H9 (cell line): ENCODE data around the gene UPK1A. TPM values are rescaled to one million over a fixed set of nuclear protein-coding genes. Genes with fewer than 3 reads are reported as not detected.

Experiments used
- DNase-seq: peaks from one replicate; pipeline ENCODE4 v3.0.0-alpha.2; 2017
- H2AFZ ChIP-seq: one replicate; pipeline ENCODE4 v1.6.1; 2013; ENCODE audit warnings: mild to moderate bottlenecking, low read length, control low read depth, moderate library complexity
- H2AK5ac ChIP-seq: 2 replicates; pipeline ENCODE4 v1.6.1; 2013; ENCODE audit warnings: low read length, control low read depth, mixed read lengths; ENCODE audit not compliant: insufficient read length
- H2BK120ac ChIP-seq: one replicate; pipeline ENCODE4 v1.6.1; 2013; ENCODE audit warnings: low read depth, mild to moderate bottlenecking, low read length, control low read depth, inconsistent platforms; ENCODE audit not compliant: poor library complexity, severe bottlenecking
- H2BK12ac ChIP-seq: 2 replicates; pipeline ENCODE4 v1.6.1; 2013; ENCODE audit warnings: low read length, control low read depth, mixed read lengths, low read depth; ENCODE audit not compliant: insufficient read length
- H2BK15ac ChIP-seq: 2 replicates; pipeline ENCODE4 v1.6.1; 2013; ENCODE audit warnings: low read depth, low read length, control low read depth
- H2BK20ac ChIP-seq: one replicate; pipeline ENCODE4 v1.6.1; 2013; ENCODE audit warnings: low read depth, mild to moderate bottlenecking, low read length, control low read depth, inconsistent platforms; ENCODE audit not compliant: poor library complexity, severe bottlenecking
- H2BK5ac ChIP-seq: 2 replicates; pipeline ENCODE4 v1.6.1; 2013; ENCODE audit warnings: low read length, control low read depth, mixed read lengths; ENCODE audit not compliant: insufficient read length
- H3K14ac ChIP-seq: 2 replicates; pipeline ENCODE4 v1.6.1; 2013; ENCODE audit warnings: low read length, control low read depth; ENCODE audit not compliant: insufficient read depth
- H3K18ac ChIP-seq: 2 replicates; pipeline ENCODE4 v1.6.1; 2013; ENCODE audit warnings: low read depth, mild to moderate bottlenecking, mixed read lengths, low read length, control low read depth; ENCODE audit not compliant: insufficient read length
- H3K23ac ChIP-seq: 2 replicates; pipeline ENCODE4 v1.6.1; 2013; ENCODE audit warnings: low read length, control low read depth, mixed read lengths, low read depth; ENCODE audit not compliant: insufficient read length
- H3K23me2 ChIP-seq: 2 replicates; pipeline ENCODE4 v1.6.1; 2013; ENCODE audit warnings: low read depth, mild to moderate bottlenecking, mixed read lengths, low read length, control low read depth; ENCODE audit not compliant: insufficient read length, poor library complexity, severe bottlenecking
- H3K27ac ChIP-seq: 2 replicates; pipeline ENCODE4 v1.5.1; 2013; ENCODE audit warnings: low read length, control low read depth, mixed read lengths, low read depth; ENCODE audit not compliant: insufficient read length
- H3K27me3 ChIP-seq: 2 replicates; pipeline ENCODE4 v1.6.1; 2013; ENCODE audit warnings: low read length, control low read depth, inconsistent platforms; ENCODE audit not compliant: insufficient read depth
- H3K4ac ChIP-seq: 2 replicates; pipeline ENCODE4 v1.6.1; 2013; ENCODE audit warnings: low read depth, mild to moderate bottlenecking, control low read depth, inconsistent platforms, low read length, moderate library complexity
- H3K4me1 ChIP-seq: 2 replicates; pipeline ENCODE4 v1.6.1; 2013; ENCODE audit warnings: low read length, control low read depth, inconsistent platforms; ENCODE audit not compliant: insufficient read depth
- H3K4me2 ChIP-seq: 2 replicates; pipeline ENCODE4 v1.6.1; 2013; ENCODE audit warnings: low read length, control low read depth, mixed read lengths; ENCODE audit not compliant: insufficient read length, insufficient read depth
- H3K56ac ChIP-seq: 2 replicates; pipeline ENCODE4 v1.6.1; 2013; ENCODE audit warnings: low read depth, mild to moderate bottlenecking, mixed read lengths, low read length, control low read depth; ENCODE audit not compliant: insufficient read length
- H3K79me1 ChIP-seq: 2 replicates; pipeline ENCODE4 v1.6.1; 2013; ENCODE audit warnings: low read depth, mild to moderate bottlenecking, moderate library complexity, low read length, control low read depth, inconsistent platforms; ENCODE audit not compliant: insufficient read depth, poor library complexity, severe bottlenecking
- H3K79me2 ChIP-seq: 2 replicates; pipeline ENCODE4 v1.6.1; 2013; ENCODE audit warnings: low read length, control low read depth, inconsistent platforms; ENCODE audit not compliant: insufficient read depth
- H3K9ac ChIP-seq: 2 replicates; pipeline ENCODE4 v1.6.1; 2013; ENCODE audit warnings: low read length, control low read depth, mixed read lengths; ENCODE audit not compliant: insufficient read length; ENCODE audit errors: extremely low read depth
- H3K9me3 ChIP-seq: one replicate; pipeline ENCODE4 v1.6.1; 2013; ENCODE audit warnings: low read depth, low read length, inconsistent platforms; ENCODE audit not compliant: control insufficient read depth
- H3T11ph ChIP-seq: one replicate; pipeline ENCODE4 v1.6.1; 2013; ENCODE audit warnings: mild to moderate bottlenecking, low read length, control low read depth, inconsistent platforms
- H4K20me1 ChIP-seq: one replicate; pipeline ENCODE4 v1.6.1; 2013; ENCODE audit not compliant: control insufficient read depth, insufficient read length, insufficient read depth
- H4K5ac ChIP-seq: 2 replicates; pipeline ENCODE4 v1.6.1; 2013; ENCODE audit warnings: low read depth, mild to moderate bottlenecking, mixed read lengths, low read length, control low read depth; ENCODE audit not compliant: insufficient read length
- H4K8ac ChIP-seq: replicated peaks from 2 replicates; pipeline ENCODE4 v1.6.1; 2013; ENCODE audit warnings: low read length, control low read depth, mixed read lengths, low read depth; ENCODE audit not compliant: insufficient read length
- H4K91ac ChIP-seq: 2 replicates; pipeline ENCODE4 v1.6.1; 2013; ENCODE audit warnings: low read depth, mild to moderate bottlenecking, moderate library complexity, mixed read lengths, low read length, control low read depth; ENCODE audit not compliant: insufficient read length
- H3K27ac Mint-ChIP-seq, 3 experiments: 2 replicates in 2 of 3; 3 replicates in 1 of 3; pipeline ENCODE4 v1.8.0; 2020 to 2021; ENCODE audit warnings: mixed read lengths in 3 of 3, mild to moderate bottlenecking in 1 of 3, moderate library complexity in 1 of 3
- H3K27me3 Mint-ChIP-seq: 2 replicates; pipeline ENCODE4 v1.8.0; 2021; ENCODE audit warnings: low read depth, mild to moderate bottlenecking, moderate library complexity, mixed read lengths
- H3K36me3 Mint-ChIP-seq, 3 experiments: 2 replicates in 2 of 3; 3 replicates in 1 of 3; pipeline ENCODE4 v1.8.0; 2020 to 2021; ENCODE audit warnings: low read depth in 3 of 3, mixed read lengths in 3 of 3; ENCODE audit not compliant: insufficient read depth in 1 of 3
- H3K4me1 Mint-ChIP-seq, 2 experiments: 2 replicates each; pipeline ENCODE4 v1.8.0; 2020; ENCODE audit warnings: mixed read lengths in 2 of 2
- H3K4me3 Mint-ChIP-seq, 2 experiments: 2 replicates in 1 of 2; 3 replicates in 1 of 2; pipeline ENCODE4 v1.8.0; 2020 to 2021; ENCODE audit warnings: mild to moderate bottlenecking in 2 of 2, mixed read lengths in 2 of 2, moderate library complexity in 1 of 2
- H3K9me3 Mint-ChIP-seq, 2 experiments: 2 replicates in 1 of 2; 3 replicates in 1 of 2; pipeline ENCODE4 v1.8.0; 2020; ENCODE audit warnings: mild to moderate bottlenecking in 2 of 2, mixed read lengths in 2 of 2, moderate library complexity in 1 of 2
- WGBS: extraction: QIAGEN DNeasy Blood & Tissue Kit; methylation state at CpG from one replicate; pipeline ENCODE4 v1.1.7; 2013; ENCODE audit warnings: missing lambda C conversion rate, low lambda C conversion rate, mixed read lengths; ENCODE audit not compliant: insufficient read length; ENCODE audit errors: extremely low coverage; 5-methylcytosine and 5-hydroxymethylcytosine counted together
- total RNA-seq: library from RNA; stranded (reverse); gene quantifications from 2 replicates; pipeline ENCODE4 v1.2.1, GENCODE V29; 2021
- TF ChIP-seq, protein P1 (sequence below): fragments of 200-600 bp; sonication (generic); conservative IDR thresholded peaks from 3 replicates; pipeline ENCODE4 v1.8.0; 2021; ENCODE audit warnings: antibody characterized with exemption, mild to moderate bottlenecking

UPK1A gene
- total RNA-seq, 1 experiment from 2014 or later, result 4.3 TPM

DNA sequence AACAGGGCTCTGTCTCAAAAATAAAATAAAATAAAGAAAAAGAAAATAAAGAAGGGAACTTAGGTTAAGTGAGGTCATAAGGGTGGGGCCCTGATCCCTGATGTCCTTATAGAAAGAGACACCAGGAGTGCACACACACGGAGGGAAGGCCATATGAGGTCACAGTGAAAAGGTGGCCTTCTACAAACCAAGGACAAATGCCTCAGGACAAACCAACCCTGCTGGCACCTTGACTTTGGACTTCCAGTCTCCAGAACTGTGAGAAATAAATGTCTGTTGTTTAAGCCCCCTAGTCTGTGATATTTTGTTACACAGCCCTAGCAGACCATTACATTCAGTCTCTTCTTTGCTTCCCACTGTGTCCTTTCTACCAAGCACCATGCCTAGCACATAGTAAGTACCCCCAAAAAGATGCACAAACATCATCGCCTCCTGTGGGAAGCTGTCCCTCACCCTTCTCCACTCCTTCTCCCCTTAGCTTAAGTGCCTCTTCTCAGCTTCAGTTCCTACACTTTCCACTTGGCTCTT lies 29.6 kb downstream of the UPK1A start:
- Histone ChIP-seq H3K23ac (no peak overlapping the region), H2AFZ (no peak overlapping the region), H3K79me1 (no peaks in the 10 kb centered on the region), H3K9ac (no peak overlapping the region), H3K4me1 (no peaks in the 10 kb centered on the region), H2BK20ac (no peak overlapping the region), H3K56ac (no peak overlapping the region), H4K5ac (no peak overlapping the region), H3K9me3 (no peaks in the 10 kb centered on the region), H3K27ac (no peak overlapping the region), H2BK12ac (no peak overlapping the region), H3K27me3 (no peaks in the 10 kb centered on the region), H2BK15ac (no peak overlapping the region), H4K8ac (no peak overlapping the region), H3K18ac (no peak overlapping the region), H3K23me2 (no peaks in the 10 kb centered on the region), H3K4ac (no peak overlapping the region), H3T11ph (no peak overlapping the region), H2BK5ac (no peak overlapping the region), H3K79me2 (no peaks in the 10 kb centered on the region), H3K4me2 (no peak overlapping the region), H4K91ac (no peak overlapping the region), H3K14ac (no peak overlapping the region), H4K20me1 (no peaks in the 10 kb centered on the region), H2AK5ac (no peak overlapping the region), H2BK120ac (no peak overlapping the region)
- Mint-ChIP-seq H3K27me3 (peaks cover 11% of the 10 kb centered on the region), H3K36me3 (no peaks in the 10 kb centered on the region), H3K27ac (no peak overlapping the region; a peak in 1 of 7 replicates), H3K4me3 (no peak overlapping the region; a peak in 1 of 5 replicates), H3K9me3 (peaks cover 0 to 3% of the 10 kb centered on the region in 2 experiments; a peak in 3 of 5 replicates), H3K4me1 (peaks cover 0 to 8% of the 10 kb centered on the region in 2 experiments; a peak in 1 of 4 replicates)
- TF ChIP-seq, protein P1, sequence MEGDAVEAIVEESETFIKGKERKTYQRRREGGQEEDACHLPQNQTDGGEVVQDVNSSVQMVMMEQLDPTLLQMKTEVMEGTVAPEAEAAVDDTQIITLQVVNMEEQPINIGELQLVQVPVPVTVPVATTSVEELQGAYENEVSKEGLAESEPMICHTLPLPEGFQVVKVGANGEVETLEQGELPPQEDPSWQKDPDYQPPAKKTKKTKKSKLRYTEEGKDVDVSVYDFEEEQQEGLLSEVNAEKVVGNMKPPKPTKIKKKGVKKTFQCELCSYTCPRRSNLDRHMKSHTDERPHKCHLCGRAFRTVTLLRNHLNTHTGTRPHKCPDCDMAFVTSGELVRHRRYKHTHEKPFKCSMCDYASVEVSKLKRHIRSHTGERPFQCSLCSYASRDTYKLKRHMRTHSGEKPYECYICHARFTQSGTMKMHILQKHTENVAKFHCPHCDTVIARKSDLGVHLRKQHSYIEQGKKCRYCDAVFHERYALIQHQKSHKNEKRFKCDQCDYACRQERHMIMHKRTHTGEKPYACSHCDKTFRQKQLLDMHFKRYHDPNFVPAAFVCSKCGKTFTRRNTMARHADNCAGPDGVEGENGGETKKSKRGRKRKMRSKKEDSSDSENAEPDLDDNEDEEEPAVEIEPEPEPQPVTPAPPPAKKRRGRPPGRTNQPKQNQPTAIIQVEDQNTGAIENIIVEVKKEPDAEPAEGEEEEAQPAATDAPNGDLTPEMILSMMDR, result no peak
- WGBS, result no CpG with 5 or more reads among the region's 2 CpGs
- DNase-seq, result no peak
